ENCODE measurements around the gene MACF1. TPM values are rescaled to one million over a fixed set of nuclear protein-coding genes. Genes with fewer than 3 reads are reported as not detected.

Gene MACF1
- total RNA-seq, 2 donors from 2014 or later, result 355 to 400 TPM

GRCh38 chr1:39333296-39333695 lies 128.8 kb downstream of the MACF1 start:
- ATAC-seq (no peak), DNase-seq (ENCODE audit: low spot score in 2 of 2) (no peak)
- no peaks in the 10 kb centered on the region for H3K9me3 Mint-ChIP-seq
- peaks cover 0 to 21% of the 10 kb centered on the region in 2 donors for H3K36me3 Mint-ChIP-seq
- H3K27ac Mint-ChIP-seq, result peak overlapping the region; percentile 69 to 83

GRCh38 chr1:39335216-39335615 lies 130.7 kb downstream of the MACF1 start:
- Mint-ChIP-seq H3K9me3 (no peaks in the 10 kb centered on the region), H3K27ac (peak overlapping the region; percentile 50 to 53), H3K36me3 (peaks cover 7 to 27% of the 10 kb centered on the region in 2 donors)
- no peak for ATAC-seq
- DNase-seq (ENCODE audit: low spot score in 2 of 2), result no peak

GRCh38 chr1:39337067-39337466 lies 132.6 kb downstream of the MACF1 start:
- Mint-ChIP-seq H3K36me3 (peaks cover 14 to 23% of the 10 kb centered on the region in 2 donors), H3K9me3 (no peaks in the 10 kb centered on the region), H3K27ac (peak overlapping the region in 1 of 2 donors; percentile 45)
- ATAC-seq (no peak), DNase-seq (ENCODE audit: low spot score in 2 of 2) (no peak)

- no peaks in the 10 kb centered on the region for H3K9me3 Mint-ChIP-seq
- no peak for DNase-seq (ENCODE audit: low spot score in 2 of 2)
- ATAC-seq, result no peak
- peaks cover 6 to 30% of the 10 kb centered on the region in 2 donors for H3K36me3 Mint-ChIP-seq
- peak overlapping the region in 1 of 2 donors; percentile 27 for H3K27ac Mint-ChIP-seq
Measured at GRCh38 chr1:39342776-39343175, 138.3 kb downstream of the MACF1 start.

GRCh38 chr1:39344394-39345154 lies 140.1 kb downstream of the MACF1 start:
- Mint-ChIP-seq H3K9me3 (no peaks in the 10 kb centered on the region), H3K27ac (peak overlapping the region in 1 of 2 donors; percentile 80), H3K36me3 (peaks cover 15 to 31% of the 10 kb centered on the region in 2 donors)
- DNase-seq (ENCODE audit: low spot score in 2 of 2), result no peak
- ATAC-seq, result no peak

GRCh38 chr1:39346872-39347271 lies 142.4 kb downstream of the MACF1 start:
- no peak for DNase-seq (ENCODE audit: low spot score in 2 of 2)
- no peak for ATAC-seq
- Mint-ChIP-seq H3K27ac (peak overlapping the region; percentile 70 to 80), H3K9me3 (no peaks in the 10 kb centered on the region), H3K36me3 (peaks cover 17 to 25% of the 10 kb centered on the region in 2 donors)

- ATAC-seq (no peak), DNase-seq (ENCODE audit: low spot score in 2 of 2) (no peak)
- peak overlapping the region; percentile 44 to 85 for H3K27ac Mint-ChIP-seq
- no peaks in the 10 kb centered on the region for H3K9me3 Mint-ChIP-seq
- H3K36me3 Mint-ChIP-seq, result peaks cover 17 to 19% of the 10 kb centered on the region in 2 donors
Measured at GRCh38 chr1:39348278-39348677, 143.8 kb downstream of the MACF1 start.

- DNase-seq (ENCODE audit: low spot score in 2 of 2) (no peak), ATAC-seq (no peak)
- peaks cover 14 to 24% of the 10 kb centered on the region in 2 donors for H3K36me3 Mint-ChIP-seq
- H3K27ac Mint-ChIP-seq, result peak overlapping the region in 1 of 2 donors; percentile 2
- H3K9me3 Mint-ChIP-seq, result no peaks in the 10 kb centered on the region
Measured at GRCh38 chr1:39352881-39353280, 148.4 kb downstream of the MACF1 start.

GRCh38 chr1:39354572-39354971 lies 150.1 kb downstream of the MACF1 start:
- Mint-ChIP-seq H3K27ac (no peak overlapping the region), H3K9me3 (no peaks in the 10 kb centered on the region), H3K36me3 (peaks cover 14 to 16% of the 10 kb centered on the region in 2 donors)
- DNase-seq (ENCODE audit: low spot score in 2 of 2), result no peak
- ATAC-seq, result no peak

- Mint-ChIP-seq H3K9me3 (no peaks in the 10 kb centered on the region), H3K36me3 (peaks cover 14 to 21% of the 10 kb centered on the region in 2 donors), H3K27ac (peak overlapping the region in 1 of 2 donors; percentile 53)
- ATAC-seq, result no peak
- no peak for DNase-seq (ENCODE audit: low spot score in 2 of 2)
Measured at GRCh38 chr1:39358491-39358890, 154.0 kb downstream of the MACF1 start.

- peak overlapping the region in 1 of 2 donors; percentile 53 for H3K27ac Mint-ChIP-seq
- no peak for DNase-seq (ENCODE audit: low spot score in 2 of 2)
- H3K36me3 Mint-ChIP-seq, result peaks cover 14 to 16% of the 10 kb centered on the region in 2 donors
- no peak for ATAC-seq
- H3K9me3 Mint-ChIP-seq, result no peaks in the 10 kb centered on the region
Measured at GRCh38 chr1:39359028-39359570, 154.6 kb downstream of the MACF1 start.

GRCh38 chr1:39360731-39361130 lies 156.2 kb downstream of the MACF1 start:
- H3K27ac Mint-ChIP-seq, result peak overlapping the region in 1 of 2 donors; percentile 24
- H3K36me3 Mint-ChIP-seq, result peaks cover 14 to 16% of the 10 kb centered on the region in 2 donors

GRCh38 chr1:39361446-39361845 lies 157.0 kb downstream of the MACF1 start:
- H3K27ac Mint-ChIP-seq, result peak overlapping the region in 1 of 2 donors; percentile 24
- peaks cover 14 to 16% of the 10 kb centered on the region in 2 donors for H3K36me3 Mint-ChIP-seq
- ATAC-seq (no peak), DNase-seq (ENCODE audit: low spot score in 2 of 2) (no peak)
- H3K9me3 Mint-ChIP-seq, result no peaks in the 10 kb centered on the region

More at GRCh38 chr1:39360731-39361130, 156.2 kb downstream of the MACF1 start:
- DNase-seq (ENCODE audit: low spot score in 2 of 2), result no peak
- ATAC-seq, result no peak
- H3K9me3 Mint-ChIP-seq, result no peaks in the 10 kb centered on the region

GRCh38 chr1:39363267-39363666 lies 158.8 kb downstream of the MACF1 start:
- Mint-ChIP-seq H3K9me3 (no peaks in the 10 kb centered on the region), H3K36me3 (peaks cover 6 to 17% of the 10 kb centered on the region in 2 donors), H3K27ac (no peak overlapping the region)
- DNase-seq (ENCODE audit: low spot score in 2 of 2), result no peak
- ATAC-seq, result no peak

GRCh38 chr1:39368045-39368444 lies 163.6 kb downstream of the MACF1 start:
- DNase-seq (ENCODE audit: low spot score in 2 of 2), result no peak
- Mint-ChIP-seq H3K27ac (peak overlapping the region in 1 of 2 donors; percentile 36), H3K9me3 (no peaks in the 10 kb centered on the region), H3K36me3 (peaks cover 5 to 40% of the 10 kb centered on the region in 2 donors)
- no peak for ATAC-seq

GRCh38 chr1:39369565-39369964 lies 165.1 kb downstream of the MACF1 start:
- H3K36me3 Mint-ChIP-seq, result peaks cover 5 to 40% of the 10 kb centered on the region in 2 donors
- no peaks in the 10 kb centered on the region for H3K9me3 Mint-ChIP-seq
- DNase-seq (ENCODE audit: low spot score in 2 of 2) (no peak), ATAC-seq (no peak)
- peak overlapping the region in 1 of 2 donors; percentile 77 for H3K27ac Mint-ChIP-seq

GRCh38 chr1:39370602-39371001 lies 166.1 kb downstream of the MACF1 start:
- Mint-ChIP-seq H3K27ac (no peak overlapping the region), H3K9me3 (no peaks in the 10 kb centered on the region), H3K36me3 (peaks cover 5 to 40% of the 10 kb centered on the region in 2 donors)
- DNase-seq (ENCODE audit: low spot score in 2 of 2) (no peak), ATAC-seq (no peak)
